Measurements from ENCODE around the gene MLF2.
"Not testable (repeated sequence)": the region's sequence is repeated elsewhere in the genome, so short reads cannot be mapped to it uniquely, and the experiment has no call there.

MLF2 gene

DNA sequence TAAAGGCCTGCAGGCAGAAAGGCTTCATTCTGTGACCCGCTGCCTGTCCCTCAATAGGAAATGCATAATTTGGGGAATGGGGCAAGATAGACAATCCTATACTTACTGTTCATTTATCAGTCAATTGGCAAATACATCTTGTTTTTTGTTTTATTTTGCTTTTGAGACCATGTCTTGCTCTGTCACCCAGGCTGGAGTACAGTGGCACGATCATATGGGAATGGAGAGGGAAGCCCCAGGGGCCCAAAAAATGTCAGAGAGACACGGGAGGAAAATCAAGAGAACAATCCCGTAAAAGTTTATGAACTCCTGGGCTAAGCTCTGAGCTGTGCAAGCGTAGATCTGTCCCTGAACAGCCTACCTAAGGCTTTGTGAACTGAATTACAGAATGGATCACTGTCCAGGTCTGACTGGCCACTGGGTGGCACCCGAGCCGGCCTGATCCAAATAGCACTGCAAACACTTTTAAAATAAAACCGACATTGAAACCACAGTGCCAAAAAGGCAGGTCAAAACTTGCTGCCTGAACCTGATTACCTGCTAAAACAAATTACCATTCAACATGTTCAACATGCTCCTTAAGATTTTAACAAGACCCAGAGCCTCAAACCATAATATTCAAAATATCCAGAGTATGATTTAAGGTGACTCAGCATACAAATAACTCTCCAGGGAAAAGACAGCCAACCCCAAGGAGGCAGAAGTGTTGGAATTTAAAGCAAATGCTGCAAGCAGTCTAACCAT lies 17.3 kb downstream of the MLF2 start:
- no peak for DNase-seq (ENCODE audit: low read depth, low spot score)

DNA sequence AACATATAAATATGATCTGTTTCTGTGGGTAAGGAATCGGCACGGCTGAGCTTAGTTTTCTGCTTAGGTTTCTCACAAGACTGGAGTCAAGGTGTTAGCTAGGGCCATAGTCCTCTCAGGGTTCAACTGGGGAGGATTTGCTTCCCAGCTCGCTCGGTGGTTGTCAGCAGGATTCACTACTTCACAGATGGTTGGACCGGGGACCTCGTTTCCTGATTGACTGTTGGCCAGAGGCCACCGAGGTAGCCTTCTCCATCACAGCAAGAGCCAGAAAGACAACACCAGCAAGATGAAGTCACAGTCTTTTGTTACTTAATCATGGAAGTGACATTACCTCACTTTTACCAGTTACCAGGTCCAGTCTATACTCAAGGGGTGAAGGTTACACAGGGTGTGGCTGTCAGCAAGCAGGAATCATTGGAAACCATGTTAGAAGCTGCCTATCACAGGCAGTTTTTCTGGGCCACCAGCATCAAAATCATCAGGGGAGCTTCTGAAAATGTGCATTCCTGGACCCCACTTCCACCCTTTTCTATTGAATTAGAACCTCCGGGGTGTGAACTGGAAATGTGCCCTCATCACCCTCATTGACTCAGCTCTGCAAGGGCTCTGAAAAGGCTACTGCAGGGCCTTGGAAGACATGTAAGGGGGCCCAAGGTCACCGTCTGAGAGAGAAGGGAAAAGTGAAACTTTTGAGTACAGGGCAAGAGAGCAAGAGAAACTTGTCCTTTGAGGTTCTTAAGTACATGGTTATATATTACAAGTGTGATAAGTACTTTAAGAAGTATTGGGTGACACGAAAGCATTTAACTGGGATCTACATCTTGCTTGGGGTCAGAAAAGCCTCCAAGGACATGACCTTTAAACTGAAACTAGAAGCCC lies 18.2 kb downstream of the MLF2 start:
- no peak for DNase-seq (ENCODE audit: low read depth, low spot score)

DNA sequence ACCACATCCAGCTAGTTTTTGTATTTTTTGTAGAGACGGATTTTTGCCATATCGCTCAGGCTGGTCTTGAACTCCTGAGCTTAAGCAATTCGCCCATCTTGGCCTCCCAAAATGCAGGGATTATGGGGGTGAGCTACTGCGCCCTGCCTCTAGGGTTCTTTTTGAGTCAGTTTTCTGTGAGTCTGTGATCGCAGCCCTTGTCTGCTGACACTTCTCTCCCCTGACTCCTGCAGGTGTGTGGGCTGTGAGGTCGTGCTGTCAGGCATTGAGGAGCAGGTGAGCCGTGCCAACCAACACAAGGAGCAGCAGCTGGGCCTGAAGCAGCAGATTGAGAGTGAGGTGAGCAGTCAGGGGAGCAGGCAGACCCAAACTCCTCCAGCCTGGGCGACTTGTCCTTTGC lies 22.8 kb downstream of the MLF2 start:
- no peak for DNase-seq (ENCODE audit: low read depth, low spot score)

DNA sequence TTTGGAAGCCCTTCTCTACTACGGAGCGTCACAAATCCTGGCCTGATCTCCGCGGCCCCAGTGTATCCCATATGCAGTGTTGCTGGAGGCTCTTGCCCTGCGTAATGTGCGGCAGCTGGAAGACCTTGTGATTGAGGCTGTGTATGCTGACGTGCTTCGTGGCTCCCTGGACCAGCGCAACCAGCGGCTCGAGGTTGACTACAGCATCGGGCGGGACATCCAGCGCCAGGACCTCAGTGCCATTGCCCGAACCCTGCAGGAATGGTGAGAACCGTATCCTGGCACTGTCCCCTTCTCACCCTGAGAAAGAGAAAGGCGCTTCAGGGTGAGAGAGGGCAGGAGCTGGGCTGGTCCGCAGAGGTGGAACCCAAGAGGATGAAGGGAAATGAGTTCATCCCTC lies 23.8 kb downstream of the MLF2 start:
- DNase-seq (ENCODE audit: low read depth, low spot score), result no peak

DNA sequence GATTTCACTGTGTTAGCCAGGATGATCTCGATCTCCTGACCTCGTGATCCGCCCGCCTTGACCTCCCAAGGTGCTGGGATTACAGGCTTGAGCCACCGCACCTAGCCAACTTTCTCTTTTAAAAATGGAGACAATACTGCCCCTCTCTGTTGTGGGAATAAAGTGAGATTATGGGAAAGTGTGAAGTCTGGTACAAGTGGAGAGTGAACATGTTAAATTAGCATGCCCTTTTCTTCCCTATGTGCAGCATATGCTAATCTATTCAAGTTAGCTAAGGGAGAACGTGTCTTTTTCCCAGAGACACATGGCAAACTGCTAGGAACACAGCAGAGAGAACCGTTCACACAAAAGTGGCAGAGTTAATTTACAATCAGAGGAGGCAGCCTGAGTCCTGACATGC lies 27.6 kb downstream of the MLF2 start:
- no peak for DNase-seq (ENCODE audit: low read depth, low spot score)

DNA sequence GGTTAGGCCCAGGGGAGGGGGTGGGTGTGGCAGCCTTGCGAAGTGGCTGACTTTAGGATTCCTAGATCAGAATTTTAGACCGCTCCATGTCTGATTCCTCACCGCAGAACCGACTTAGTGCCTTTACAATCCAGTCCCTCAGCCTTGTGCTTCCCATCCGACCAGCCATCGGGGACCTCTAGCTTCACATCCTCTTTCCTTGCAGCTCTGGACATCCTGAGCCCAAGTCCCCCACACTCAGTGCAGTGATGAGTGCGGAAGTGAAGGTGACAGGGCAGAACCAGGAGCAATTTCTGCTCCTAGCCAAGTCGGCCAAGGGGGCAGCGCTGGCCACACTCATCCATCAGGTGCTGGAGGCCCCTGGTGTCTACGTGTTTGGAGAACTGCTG lies 28.5 kb downstream of the MLF2 start:
- DNase-seq (ENCODE audit: low read depth, low spot score), result no peak

DNA sequence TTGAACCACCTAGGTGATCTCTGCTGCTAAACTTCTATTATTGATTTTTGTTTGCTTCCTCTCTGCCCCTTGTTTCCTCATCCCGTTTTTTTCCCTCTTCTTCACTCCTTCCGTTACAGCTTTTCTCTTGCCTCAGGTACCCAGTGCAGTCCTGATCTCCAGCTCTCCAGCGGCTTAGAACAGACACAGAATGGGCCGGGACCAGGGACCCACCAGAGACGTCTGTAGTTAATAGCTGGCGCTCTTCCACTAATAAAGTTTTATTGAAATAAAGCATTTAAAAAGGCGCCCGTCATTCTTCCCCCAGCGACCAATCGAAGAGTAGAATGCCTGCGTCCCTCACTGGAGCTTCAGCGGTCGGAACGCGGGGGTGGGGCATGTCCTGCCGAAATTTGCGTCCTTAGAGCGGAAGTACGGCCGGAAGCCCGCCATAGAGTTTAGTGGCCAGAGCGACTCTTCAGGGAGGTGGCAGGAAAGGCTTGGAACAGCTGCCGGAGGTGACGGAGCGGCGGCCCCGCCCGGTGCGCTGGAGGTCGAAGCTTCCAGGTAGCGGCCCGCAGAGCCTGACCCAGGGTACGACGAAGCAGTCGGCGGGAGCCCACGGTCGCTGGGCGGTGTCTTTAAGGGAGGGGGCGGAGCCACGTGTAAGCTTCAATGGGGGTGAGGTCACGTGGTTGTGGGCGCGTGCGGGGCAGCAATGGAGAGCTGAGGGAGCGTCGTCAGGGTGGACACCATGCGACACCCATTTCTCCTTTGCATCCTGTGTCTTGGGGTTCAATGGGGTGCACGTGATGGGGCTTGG lies 29.1 kb downstream of the MLF2 start, which contains the start of gene COPS7A:
TSS of gene COPS7A (plus strand) at position 440 of the 802 bp plus-strand sequence. CDS start 611 bp downstream, outside the sequence.
- DNase-seq (ENCODE audit: low read depth, low spot score), result peak; percentile 96

DNA sequence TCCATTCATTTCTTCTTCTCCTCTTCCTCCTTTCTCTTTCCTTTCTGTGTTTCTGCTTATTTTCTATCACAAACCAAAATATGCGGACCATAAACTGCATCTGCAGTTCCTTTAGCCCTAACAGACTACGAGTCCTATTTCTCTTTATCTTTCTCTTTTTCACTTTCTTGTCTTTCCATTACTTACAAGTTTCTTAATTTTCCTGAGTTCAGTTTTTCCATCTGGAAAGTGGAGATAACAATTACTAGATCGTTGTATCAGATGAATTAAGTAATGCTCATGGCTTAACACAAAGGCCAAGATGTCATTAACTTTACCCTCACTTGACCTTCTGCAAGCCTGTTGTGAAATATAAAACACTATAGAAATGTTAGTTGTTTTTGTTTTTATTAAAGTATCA lies 30.1 kb downstream of the MLF2 start:
- no peak for DNase-seq (ENCODE audit: low read depth, low spot score)

DNA sequence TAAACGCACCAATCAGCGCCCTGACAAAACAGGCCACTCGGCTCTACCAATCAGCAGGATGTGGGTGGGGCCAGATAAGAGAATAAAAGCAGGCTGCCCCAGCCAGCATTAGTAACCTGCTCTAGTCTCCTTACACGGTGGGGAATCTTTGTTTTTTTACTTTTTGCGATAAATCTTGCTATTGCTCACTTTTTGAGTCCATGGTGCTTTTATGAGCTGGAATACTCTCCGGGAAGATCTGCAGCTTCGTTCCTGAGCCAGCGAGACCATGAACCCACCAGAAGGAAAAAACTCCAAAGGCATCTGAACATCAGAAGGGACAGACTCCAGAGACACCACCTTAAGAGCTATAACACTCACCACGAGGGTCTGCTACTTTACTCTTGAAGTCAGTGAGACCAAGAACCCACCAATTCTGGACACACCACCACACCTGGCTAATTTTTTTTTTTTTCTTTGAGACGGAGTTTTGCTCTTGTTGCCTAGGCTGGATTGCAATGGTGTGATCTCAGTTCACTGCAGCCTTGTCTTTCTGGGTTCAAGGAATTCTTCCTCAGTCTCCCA lies 36.0 kb downstream of the MLF2 start:
- no peak for DNase-seq (ENCODE audit: low read depth, low spot score)

DNA sequence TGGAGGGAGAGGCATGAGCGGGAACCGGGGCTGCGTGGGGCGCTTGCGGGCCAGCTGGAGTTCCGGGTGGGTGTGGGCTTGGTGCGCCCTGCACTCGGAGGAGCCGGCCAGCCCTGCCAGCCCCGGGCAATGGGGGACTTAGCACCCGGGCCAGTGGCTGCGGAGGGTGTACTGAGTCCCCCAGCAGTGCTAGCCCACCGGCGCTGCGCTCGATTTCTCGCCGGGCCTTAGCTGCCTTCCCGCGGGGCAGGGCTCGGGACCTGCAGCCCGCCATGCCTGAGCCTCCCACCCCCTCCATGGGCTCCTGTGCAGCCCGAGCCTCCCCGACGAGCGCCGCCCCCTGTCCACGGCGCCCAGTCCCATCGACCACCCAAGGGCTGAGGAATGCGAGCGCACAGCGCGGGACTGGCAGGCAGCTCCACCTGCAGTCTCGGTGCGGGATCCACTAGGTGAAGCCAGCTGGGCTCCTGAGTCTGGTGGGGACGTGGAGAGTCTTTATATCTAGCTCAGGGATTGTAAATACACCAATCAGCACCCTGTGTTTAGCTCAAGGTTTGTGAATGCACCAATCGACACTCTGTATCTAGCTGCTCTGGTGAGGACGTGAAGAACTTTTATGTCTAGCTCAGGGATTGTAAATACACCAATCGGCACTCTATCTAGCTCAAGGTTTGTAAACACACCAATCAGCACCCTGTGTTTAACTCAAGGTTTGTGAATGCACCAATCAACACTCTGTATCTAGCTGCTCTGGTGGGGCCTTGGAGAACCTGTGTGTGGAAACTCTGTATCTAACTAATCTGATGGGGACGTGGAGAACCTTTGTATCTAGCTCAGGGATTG lies 36.7 kb downstream of the MLF2 start:
- DNase-seq (ENCODE audit: low read depth, low spot score), result not testable (repeated sequence)

DNA sequence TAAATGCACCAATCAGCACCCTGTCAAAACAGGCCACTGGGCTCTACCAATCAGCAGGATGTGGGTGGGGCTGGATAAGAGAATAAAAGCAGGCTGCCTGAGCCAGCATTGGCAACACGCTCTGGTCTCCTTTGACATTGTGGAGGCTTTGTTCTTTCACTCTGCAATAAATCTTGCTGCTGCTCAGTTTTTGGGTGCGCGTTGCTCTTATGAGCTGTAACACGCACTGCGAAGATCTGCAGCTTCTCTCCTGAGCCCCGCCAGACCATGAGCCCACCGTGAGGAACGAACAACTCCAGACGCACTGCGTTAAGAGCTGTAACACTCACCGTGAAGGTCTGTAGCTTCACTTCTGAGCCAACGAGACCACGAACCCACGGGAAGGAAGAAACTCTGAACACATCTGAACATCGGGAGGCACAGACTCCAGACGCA lies 44.0 kb downstream of the MLF2 start:
- DNase-seq (ENCODE audit: low read depth, low spot score), result no peak

DNA sequence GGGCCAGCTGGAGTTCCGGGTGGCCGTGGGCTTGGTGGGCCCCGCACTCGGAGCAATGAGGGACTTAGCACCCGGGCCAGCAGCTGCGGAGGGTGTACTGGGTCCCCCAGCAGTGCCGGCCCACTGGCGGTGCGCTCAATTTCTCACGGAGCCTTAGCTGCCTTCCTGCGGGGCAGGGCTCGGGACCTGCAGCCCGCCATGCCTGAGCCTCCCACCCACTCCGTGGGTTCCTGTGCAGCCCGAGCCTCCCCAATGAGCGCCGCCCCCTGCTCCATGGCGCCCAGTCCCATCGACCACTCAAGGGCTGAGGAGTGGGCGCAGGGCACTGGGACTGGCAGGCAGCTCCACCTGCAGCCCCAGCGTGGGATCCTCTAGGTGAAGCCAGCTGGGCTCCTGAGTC lies 44.6 kb downstream of the MLF2 start:
- DNase-seq (ENCODE audit: low read depth, low spot score), result not testable (repeated sequence)

DNA sequence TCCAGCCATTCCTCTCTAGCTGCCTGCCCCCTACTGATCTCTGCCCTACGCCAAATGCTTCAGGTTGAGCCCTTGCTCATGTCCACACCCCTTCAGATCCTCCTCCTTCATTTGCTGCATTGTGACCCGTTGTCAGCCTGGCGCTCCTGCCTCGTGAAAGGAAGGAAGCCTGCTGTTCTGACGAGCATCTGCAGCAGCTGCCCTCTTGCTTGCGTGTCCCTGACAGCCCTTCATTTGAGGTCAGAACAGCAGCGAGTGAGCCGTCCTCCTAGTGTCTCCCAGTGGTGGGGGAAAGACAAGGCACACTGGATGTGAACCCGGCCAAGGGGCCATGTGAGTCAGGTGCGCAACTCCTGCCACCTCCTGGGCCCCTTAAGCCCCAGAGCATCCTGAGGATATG lies 49.3 kb downstream of the MLF2 start:
- no peak for DNase-seq (ENCODE audit: low read depth, low spot score)

DNA sequence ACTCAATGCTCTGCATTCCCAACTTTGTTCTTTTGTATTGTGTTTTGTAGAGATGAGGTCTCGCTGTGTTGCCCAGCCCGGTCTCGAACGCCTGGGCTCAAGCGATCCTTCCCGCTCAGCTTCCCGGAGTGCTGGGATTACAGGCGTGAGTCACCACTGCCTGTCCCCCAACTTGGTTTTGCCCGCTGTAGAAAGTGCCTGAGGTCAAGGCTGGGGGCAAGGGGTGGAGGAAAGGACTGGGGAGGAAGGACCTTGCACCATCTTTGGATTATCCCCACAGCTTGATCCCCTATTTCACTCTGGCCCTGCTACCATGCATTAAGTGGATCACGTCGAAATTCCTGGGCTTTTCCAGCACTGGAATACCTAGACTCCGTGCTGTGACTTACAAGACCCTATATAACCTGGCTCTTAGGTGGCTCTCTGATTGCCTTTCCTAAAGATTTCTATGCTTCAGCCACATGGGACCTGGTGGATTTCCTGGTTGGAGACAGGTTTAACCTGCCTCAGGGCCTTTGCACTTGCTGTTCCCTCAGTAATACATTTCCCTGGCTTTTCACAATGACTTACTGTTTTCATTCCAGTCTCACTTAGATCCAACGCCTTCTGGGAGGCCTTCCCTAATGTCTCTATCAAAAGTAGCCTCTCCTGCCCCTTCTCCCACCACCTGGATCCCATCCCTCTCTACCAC lies 51.7 kb downstream of the MLF2 start:
- no peak for DNase-seq (ENCODE audit: low read depth, low spot score)

DNA sequence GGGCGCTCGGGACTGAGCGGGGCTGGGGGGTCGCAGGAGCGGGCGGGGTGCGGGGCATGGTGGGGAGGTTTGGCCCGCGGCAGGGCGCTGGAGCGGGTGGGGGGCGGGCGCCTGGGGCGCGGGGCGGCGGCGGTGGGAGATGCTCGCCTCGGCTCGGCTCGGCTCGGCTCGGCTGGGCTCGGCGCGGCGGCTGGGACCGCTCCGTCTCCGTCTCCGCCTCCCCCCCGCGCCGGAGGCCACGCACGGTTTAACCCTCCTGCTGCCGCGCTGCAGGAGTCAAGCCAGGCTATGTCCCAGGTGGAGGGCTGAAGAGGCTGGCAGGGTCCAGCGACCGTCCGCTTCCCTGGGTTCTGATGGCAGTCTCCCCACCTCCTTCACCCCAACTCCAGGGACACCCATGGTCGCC lies 52.3 kb downstream of the MLF2 start, which contains the start of gene PIANP:
TSS of gene PIANP (minus strand) at position 170 of the 406 bp plus-strand sequence. CDS start 2,754 bp downstream, outside the sequence.
- DNase-seq (ENCODE audit: low read depth, low spot score), result no peak

DNA sequence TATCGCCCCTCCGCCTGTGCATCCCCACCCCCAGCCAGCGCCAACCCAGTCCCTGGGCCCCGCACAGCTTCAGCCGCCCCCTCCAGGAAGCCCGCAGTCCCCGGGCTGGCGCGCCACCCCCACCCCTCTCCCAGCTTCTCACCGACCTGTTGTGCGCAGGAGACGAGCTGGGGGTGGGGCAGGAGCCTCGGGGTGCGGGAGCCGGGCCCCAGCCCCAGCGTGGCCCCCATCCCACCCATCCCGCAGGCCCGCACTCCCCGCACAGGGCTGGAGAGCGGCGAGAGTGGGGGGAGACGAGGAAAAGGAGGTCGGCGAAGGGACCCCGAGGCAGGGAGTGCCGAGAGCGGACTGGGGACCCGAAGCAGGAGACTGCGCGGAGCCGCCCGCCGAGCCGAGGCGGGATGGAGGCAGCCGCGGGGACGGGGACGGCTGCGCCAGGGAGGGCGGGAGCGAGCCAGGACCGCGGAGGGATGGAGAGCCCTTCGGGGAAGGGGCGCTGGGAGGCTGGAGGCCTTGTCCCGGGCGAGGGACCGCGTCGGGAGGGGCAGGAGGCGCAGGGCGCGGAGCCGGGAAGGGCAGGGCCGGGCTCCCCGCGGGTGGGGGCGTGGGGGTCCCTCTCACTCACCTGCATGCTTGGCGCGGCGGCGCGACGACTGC lies 52.8 kb downstream of the MLF2 start:
- DNase-seq (ENCODE audit: low read depth, low spot score), result no peak

DNA sequence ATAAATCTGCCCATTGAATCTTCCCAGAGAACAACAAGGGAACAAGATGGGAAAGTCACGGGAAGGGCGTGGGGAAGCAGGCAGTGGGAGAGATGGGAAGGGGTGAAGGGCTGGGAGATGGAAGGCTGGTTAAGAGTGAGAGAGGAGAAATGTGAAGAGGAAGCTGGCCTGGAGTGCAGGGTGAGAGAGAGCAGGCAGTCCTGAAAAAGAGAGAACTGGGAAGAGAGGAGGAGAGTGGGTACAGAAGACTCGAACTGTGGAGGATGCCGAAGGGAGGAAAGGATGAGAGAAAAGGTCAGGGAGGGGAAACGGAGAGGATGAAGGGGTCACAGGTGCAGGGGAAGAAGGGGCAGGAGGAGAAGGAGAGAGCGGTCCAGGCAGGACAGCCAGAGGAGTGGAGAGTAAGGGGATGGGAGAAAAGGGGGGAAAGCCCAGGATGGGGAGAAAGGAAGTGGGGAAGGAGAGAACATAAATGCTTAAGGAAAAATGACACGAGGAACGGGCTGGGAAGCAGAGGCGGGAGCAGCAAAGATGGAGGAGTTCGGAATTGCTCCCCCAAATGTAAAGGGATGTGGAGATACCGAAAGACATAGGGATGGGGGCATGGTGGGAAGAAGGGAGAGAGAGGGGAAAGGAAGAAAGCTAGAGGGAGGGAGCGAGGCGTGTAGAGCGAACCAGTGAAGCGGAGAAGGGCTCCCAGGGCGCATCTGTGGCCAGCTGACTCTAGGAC lies 53.5 kb downstream of the MLF2 start:
- DNase-seq (ENCODE audit: low read depth, low spot score), result no peak

DNA sequence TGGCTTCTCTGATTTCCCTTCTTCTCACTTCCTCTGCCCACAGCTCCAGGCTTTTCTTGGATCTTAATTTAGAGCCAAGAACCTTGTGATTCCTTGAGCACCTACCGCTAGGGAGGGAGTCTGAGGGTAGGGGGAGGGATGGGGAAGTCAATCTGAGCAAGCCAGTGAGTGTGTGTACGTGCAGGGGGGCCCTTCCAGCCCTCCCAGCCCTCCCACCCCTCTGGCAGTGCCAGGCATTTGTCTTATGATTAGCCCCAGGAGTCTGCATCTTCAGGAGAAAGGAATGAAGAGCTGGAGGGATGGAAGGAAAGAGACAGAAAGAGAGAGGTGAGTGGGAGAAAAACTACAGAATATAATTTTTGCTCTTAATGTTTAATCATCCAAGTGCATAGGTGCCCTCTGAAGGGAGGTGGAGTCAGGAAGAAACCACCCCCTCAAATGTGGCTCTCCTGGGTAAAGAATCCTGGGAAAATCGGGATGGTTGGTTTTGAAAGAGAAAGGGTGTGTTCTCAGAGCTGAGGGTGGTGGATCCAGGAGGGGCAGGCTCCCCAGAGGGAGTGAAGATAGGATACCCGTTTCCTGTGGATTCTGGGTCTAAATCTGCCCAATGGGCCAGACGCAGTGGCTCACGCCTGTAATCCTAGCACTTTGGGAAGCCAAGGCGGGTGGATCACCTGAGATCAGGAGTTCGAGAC lies 54.4 kb downstream of the MLF2 start:
- DNase-seq (ENCODE audit: low read depth, low spot score), result no peak

Data from smooth muscle cell of the brain vasculature (primary cell).